WTC11 (cell line): Measurements from ENCODE around the gene SPTLC3. TPM values are rescaled to one million over a fixed set of nuclear protein-coding genes. Genes with fewer than 3 reads are reported as not detected.

Source experiments
- ATAC-seq: fragments of 200-7000 bp; cut with Tn5 transposase; 2 replicates; pipeline ENCODE4 v1.10.0; 2021; ENCODE audit warnings: mild to moderate bottlenecking, moderate library complexity
- CTCF ChIA-PET: fragments of 300-600 bp; sonication (Branson Sonifier 250); formaldehyde crosslinking; loops from one replicate; lab custom pipeline; 2021; ENCODE audit warnings: antibody characterized with exemption; lab: Charles Lee
- POLR2A ChIA-PET: fragments of 350-600 bp; sonication (Branson Sonifier 250); formaldehyde crosslinking; loops from one replicate; lab custom pipeline; 2021; ENCODE audit warnings: antibody characterized with exemption; lab: Charles Lee
- DNase-seq: peaks from one replicate; pipeline ENCODE4 v3.0.0; 2021; ENCODE audit warnings: low spot score
- H3K27ac Mint-ChIP-seq: 2 replicates; pipeline ENCODE4 v1.8.0; 2021; ENCODE audit warnings: mixed read lengths
- H3K27me3 Mint-ChIP-seq: 2 replicates; pipeline ENCODE4 v1.8.0; 2021; ENCODE audit warnings: low read depth, mild to moderate bottlenecking, moderate library complexity, mixed read lengths
- H3K36me3 Mint-ChIP-seq: 2 replicates; pipeline ENCODE4 v1.8.0; 2021; ENCODE audit warnings: mixed read lengths
- H3K4me1 Mint-ChIP-seq: 2 replicates; pipeline ENCODE4 v1.8.0; 2022; ENCODE audit warnings: mixed read lengths
- H3K4me3 Mint-ChIP-seq: 2 replicates; pipeline ENCODE4 v1.8.0; 2021; ENCODE audit warnings: mild to moderate bottlenecking, moderate library complexity, mixed read lengths
- H3K9me3 Mint-ChIP-seq: 2 replicates; pipeline ENCODE4 v1.8.0; 2021; ENCODE audit warnings: mixed read lengths
- ETV6 ChIP-seq: sonication (generic); formaldehyde crosslinking; IDR thresholded peaks from 2 replicates; pipeline ENCODE4 v1.8.1; 2022; ENCODE audit warnings: mild to moderate bottlenecking, missing genetic modification reagents
- FOXK1 ChIP-seq: sonication (generic); formaldehyde crosslinking; IDR thresholded peaks from 2 replicates; pipeline ENCODE4 v1.8.0; 2022; ENCODE audit warnings: mild to moderate bottlenecking, moderate library complexity, missing genetic modification reagents
- FOXP1 ChIP-seq: sonication (generic); formaldehyde crosslinking; IDR thresholded peaks from 2 replicates; pipeline ENCODE4 v1.8.0; 2022; ENCODE audit warnings: missing genetic modification reagents, mild to moderate bottlenecking, moderate library complexity, borderline replicate concordance
- IRF2 ChIP-seq: sonication (generic); formaldehyde crosslinking; IDR thresholded peaks from 2 replicates; pipeline ENCODE4 v1.8.0; 2022; ENCODE audit warnings: low read depth, missing genetic modification reagents, borderline replicate concordance
- MXD4 ChIP-seq: fragments of 250-450 bp; sonication (Bioruptor Pico); IDR thresholded peaks from 2 replicates; pipeline ENCODE4 v1.8.0; 2021; ENCODE audit warnings: mild to moderate bottlenecking, moderate library complexity, borderline replicate concordance
- NFE2L1 ChIP-seq: sonication (generic); formaldehyde crosslinking; IDR thresholded peaks from 2 replicates; pipeline ENCODE4 v1.8.1; 2023; ENCODE audit warnings: missing genetic modification reagents
- PRRX2 ChIP-seq: fragments of 250-450 bp; sonication (Bioruptor Pico); IDR thresholded peaks from 2 replicates; pipeline ENCODE4 v1.8.0; 2021; ENCODE audit warnings: mild to moderate bottlenecking
- TEAD1 ChIP-seq: sonication (generic); formaldehyde crosslinking; IDR thresholded peaks from 2 replicates; pipeline ENCODE4 v1.8.0; 2022; ENCODE audit warnings: mild to moderate bottlenecking, missing genetic modification reagents
- total RNA-seq: library from RNA; stranded (reverse); gene quantifications from 3 replicates; pipeline ENCODE4 v1.2.3, GENCODE V29; 2021
- TF ChIP-seq, protein P1 (sequence below): sonication (generic); formaldehyde crosslinking; IDR thresholded peaks from 2 replicates; pipeline ENCODE4 v1.8.1; 2023; ENCODE audit warnings: mild to moderate bottlenecking, missing genetic modification reagents, moderate library complexity
- TF ChIP-seq, protein P2 (sequence below): fragments of 250-450 bp; sonication (Bioruptor Pico); IDR thresholded peaks from 2 replicates; pipeline ENCODE4 v2.1.2; 2022; ENCODE audit warnings: mild to moderate bottlenecking, moderate library complexity
- TF ChIP-seq, protein P3 (sequence below): fragments of 250-450 bp; sonication (Bioruptor Pico); IDR thresholded peaks from 2 replicates; pipeline ENCODE4 v1.9.0; 2021; ENCODE audit warnings: mild to moderate bottlenecking
- TF ChIP-seq, protein P4 (sequence below): sonication (generic); formaldehyde crosslinking; IDR thresholded peaks from 2 replicates; pipeline ENCODE4 v1.8.0; 2022; ENCODE audit warnings: mild to moderate bottlenecking, missing genetic modification reagents
- TF ChIP-seq, protein P5 (sequence below): fragments of 250-450 bp; sonication (Bioruptor Pico); IDR thresholded peaks from 2 replicates; pipeline ENCODE4 v1.9.0; 2021; ENCODE audit warnings: moderate library complexity, mild to moderate bottlenecking, inconsistent platforms, borderline replicate concordance
- TF ChIP-seq, protein P6 (sequence below): sonication (generic); formaldehyde crosslinking; IDR thresholded peaks from 2 replicates; pipeline ENCODE4 v1.8.0; 2023; ENCODE audit warnings: missing genetic modification reagents
- TF ChIP-seq, protein P7 (sequence below): sonication (generic); formaldehyde crosslinking; conservative IDR thresholded peaks from 2 replicates; pipeline ENCODE4 v1.8.1; 2023; ENCODE audit warnings: mild to moderate bottlenecking, low read depth, missing genetic modification reagents, moderate library complexity

Gene SPTLC3
- total RNA-seq, 1 experiment from 2014 or later: 0.13 TPM

DNA sequence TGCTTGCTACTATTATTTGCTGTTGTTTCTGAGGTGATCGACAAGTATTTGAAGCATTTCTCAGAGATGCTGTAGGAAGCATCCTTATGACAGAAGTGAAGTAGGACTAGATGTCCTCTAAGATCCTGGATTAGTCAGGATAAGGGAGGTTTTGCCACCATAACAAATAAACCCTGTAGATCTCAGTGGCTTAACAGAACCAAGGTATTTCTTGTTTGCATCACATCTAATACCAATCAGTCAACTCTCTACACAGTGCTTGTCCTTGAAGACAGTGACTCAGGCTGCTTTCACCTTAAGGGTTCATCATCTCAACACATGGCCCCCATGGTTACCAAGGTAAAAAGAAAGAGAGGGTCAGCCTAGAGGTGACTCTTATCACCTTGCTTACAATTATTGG lies 119.4 kb downstream of the SPTLC3 start (continued):
- TF ChIP-seq, protein P1, sequence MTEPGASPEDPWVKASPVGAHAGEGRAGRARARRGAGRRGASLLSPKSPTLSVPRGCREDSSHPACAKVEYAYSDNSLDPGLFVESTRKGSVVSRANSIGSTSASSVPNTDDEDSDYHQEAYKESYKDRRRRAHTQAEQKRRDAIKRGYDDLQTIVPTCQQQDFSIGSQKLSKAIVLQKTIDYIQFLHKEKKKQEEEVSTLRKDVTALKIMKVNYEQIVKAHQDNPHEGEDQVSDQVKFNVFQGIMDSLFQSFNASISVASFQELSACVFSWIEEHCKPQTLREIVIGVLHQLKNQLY: no peak
- TF ChIP-seq, protein P2, sequence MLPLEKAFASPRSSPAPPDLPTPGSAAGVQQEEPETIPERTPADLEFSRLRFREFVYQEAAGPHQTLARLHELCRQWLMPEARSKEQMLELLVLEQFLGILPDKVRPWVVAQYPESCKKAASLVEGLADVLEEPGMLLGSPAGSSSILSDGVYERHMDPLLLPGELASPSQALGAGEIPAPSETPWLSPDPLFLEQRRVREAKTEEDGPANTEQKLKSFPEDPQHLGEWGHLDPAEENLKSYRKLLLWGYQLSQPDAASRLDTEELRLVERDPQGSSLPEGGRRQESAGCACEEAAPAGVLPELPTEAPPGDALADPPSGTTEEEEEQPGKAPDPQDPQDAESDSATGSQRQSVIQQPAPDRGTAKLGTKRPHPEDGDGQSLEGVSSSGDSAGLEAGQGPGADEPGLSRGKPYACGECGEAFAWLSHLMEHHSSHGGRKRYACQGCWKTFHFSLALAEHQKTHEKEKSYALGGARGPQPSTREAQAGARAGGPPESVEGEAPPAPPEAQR (CRISPR knock-in tag): no peak
- TF ChIP-seq, all 79 proteins: peak for 0

DNA sequence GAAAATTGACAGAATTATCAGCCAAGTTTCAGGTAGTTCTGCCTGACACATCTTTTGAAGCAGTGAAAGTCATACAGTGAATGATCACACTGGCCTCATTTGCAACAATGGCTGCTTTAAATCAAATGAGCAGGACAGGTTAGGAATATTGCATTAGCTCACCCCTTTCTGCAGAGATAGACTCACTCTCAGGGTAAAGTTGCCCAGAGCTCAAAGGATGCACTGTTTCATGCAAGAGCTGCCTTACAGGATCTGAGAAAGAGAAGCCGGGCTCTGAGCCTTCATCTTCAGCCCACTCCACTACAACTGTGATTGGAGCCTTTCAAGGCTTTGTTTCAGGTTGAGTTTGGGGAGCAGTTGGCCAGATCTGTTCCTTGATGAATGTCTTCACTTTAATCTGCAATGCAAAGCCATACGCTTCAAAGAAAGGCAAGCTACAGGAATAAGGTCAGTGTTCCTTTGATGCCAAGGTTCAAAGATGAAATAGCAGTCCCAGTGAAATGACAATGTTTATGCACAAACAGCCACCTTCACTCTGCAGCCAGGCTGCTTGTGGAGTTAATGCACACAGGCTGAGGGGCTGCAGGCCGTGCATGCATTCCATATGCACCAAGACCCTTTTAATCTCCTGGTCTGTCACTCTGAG lies 121.4 kb downstream of the SPTLC3 start:
- Mint-ChIP-seq H3K4me3 (no peak overlapping the region), H3K4me1 (no peaks in the 10 kb centered on the region), H3K36me3 (no peaks in the 10 kb centered on the region), H3K27me3 (no peaks in the 10 kb centered on the region; the same call in 1 of the 2 replicates), H3K27ac (no peak overlapping the region), H3K9me3 (peaks cover 8% of the 10 kb centered on the region)
- TF ChIP-seq ETV6 (CRISPR knock-in tag): no peak
- TF ChIP-seq PRRX2 (CRISPR knock-in tag): no peak
- no peak for TF ChIP-seq FOXP1
- TF ChIP-seq, protein P3, sequence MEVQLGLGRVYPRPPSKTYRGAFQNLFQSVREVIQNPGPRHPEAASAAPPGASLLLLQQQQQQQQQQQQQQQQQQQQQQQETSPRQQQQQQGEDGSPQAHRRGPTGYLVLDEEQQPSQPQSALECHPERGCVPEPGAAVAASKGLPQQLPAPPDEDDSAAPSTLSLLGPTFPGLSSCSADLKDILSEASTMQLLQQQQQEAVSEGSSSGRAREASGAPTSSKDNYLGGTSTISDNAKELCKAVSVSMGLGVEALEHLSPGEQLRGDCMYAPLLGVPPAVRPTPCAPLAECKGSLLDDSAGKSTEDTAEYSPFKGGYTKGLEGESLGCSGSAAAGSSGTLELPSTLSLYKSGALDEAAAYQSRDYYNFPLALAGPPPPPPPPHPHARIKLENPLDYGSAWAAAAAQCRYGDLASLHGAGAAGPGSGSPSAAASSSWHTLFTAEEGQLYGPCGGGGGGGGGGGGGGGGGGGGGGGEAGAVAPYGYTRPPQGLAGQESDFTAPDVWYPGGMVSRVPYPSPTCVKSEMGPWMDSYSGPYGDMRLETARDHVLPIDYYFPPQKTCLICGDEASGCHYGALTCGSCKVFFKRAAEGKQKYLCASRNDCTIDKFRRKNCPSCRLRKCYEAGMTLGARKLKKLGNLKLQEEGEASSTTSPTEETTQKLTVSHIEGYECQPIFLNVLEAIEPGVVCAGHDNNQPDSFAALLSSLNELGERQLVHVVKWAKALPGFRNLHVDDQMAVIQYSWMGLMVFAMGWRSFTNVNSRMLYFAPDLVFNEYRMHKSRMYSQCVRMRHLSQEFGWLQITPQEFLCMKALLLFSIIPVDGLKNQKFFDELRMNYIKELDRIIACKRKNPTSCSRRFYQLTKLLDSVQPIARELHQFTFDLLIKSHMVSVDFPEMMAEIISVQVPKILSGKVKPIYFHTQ: no peak
- TF ChIP-seq, protein P4, sequence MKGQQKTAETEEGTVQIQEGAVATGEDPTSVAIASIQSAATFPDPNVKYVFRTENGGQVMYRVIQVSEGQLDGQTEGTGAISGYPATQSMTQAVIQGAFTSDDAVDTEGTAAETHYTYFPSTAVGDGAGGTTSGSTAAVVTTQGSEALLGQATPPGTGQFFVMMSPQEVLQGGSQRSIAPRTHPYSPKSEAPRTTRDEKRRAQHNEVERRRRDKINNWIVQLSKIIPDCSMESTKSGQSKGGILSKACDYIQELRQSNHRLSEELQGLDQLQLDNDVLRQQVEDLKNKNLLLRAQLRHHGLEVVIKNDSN: no peak
- TF ChIP-seq TEAD1 (CRISPR knock-in tag): no peak
- TF ChIP-seq, protein P5, sequence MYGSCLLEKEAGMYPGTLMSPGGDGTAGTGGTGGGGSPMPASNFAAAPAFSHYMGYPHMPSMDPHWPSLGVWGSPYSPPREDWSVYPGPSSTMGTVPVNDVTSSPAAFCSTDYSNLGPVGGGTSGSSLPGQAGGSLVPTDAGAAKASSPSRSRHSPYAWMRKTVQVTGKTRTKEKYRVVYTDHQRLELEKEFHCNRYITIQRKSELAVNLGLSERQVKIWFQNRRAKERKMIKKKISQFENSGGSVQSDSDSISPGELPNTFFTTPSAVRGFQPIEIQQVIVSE (CRISPR knock-in tag): no peak
- no peak for TF ChIP-seq MXD4 (CRISPR knock-in tag)
- no peak for TF ChIP-seq NFE2L1 (CRISPR knock-in tag)
- no peak for TF ChIP-seq FOXK1 (CRISPR knock-in tag)
- TF ChIP-seq IRF2 (CRISPR knock-in tag): no peak
- TF ChIP-seq, protein P6, sequence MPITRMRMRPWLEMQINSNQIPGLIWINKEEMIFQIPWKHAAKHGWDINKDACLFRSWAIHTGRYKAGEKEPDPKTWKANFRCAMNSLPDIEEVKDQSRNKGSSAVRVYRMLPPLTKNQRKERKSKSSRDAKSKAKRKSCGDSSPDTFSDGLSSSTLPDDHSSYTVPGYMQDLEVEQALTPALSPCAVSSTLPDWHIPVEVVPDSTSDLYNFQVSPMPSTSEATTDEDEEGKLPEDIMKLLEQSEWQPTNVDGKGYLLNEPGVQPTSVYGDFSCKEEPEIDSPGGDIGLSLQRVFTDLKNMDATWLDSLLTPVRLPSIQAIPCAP (CRISPR knock-in tag): no peak
- TF ChIP-seq, protein P7, sequence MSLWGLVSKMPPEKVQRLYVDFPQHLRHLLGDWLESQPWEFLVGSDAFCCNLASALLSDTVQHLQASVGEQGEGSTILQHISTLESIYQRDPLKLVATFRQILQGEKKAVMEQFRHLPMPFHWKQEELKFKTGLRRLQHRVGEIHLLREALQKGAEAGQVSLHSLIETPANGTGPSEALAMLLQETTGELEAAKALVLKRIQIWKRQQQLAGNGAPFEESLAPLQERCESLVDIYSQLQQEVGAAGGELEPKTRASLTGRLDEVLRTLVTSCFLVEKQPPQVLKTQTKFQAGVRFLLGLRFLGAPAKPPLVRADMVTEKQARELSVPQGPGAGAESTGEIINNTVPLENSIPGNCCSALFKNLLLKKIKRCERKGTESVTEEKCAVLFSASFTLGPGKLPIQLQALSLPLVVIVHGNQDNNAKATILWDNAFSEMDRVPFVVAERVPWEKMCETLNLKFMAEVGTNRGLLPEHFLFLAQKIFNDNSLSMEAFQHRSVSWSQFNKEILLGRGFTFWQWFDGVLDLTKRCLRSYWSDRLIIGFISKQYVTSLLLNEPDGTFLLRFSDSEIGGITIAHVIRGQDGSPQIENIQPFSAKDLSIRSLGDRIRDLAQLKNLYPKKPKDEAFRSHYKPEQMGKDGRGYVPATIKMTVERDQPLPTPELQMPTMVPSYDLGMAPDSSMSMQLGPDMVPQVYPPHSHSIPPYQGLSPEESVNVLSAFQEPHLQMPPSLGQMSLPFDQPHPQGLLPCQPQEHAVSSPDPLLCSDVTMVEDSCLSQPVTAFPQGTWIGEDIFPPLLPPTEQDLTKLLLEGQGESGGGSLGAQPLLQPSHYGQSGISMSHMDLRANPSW: no peak
- ChIA-PET CTCF (no interaction called here), POLR2A (no interaction called here)
- DNase-seq (no peak), ATAC-seq (no peak)
